H1 (cell line): ENCODE results near the gene DENND1A. TPM values are rescaled to one million over a fixed set of nuclear protein-coding genes. Genes with fewer than 3 reads are reported as not detected.

Experiments used
- CTCF ChIA-PET: fragments of 300-600 bp; sonication (Branson Sonifier 250); formaldehyde crosslinking; loops from one replicate; lab custom pipeline; 2021; ENCODE audit not compliant: partially characterized antibody; lab: Charles Lee
- POLR2A ChIA-PET: fragments of 300-600 bp; sonication (Branson Sonifier 250); formaldehyde crosslinking; loops from one replicate; lab custom pipeline; 2021; ENCODE audit warnings: inconsistent platforms; ENCODE audit not compliant: partially characterized antibody; lab: Charles Lee
- DNase-seq, 2 experiments: peaks; one replicate each; pipeline versions ENCODE4 v3.0.0 to v3.0.0-alpha.2; 2010 to 2022; ENCODE audit warnings: low spot score in 2 of 2, low read depth in 1 of 2, mixed read lengths in 1 of 2
- FAIRE-seq: peaks from 2 replicates; lab custom pipeline; 2011; peaks lifted over from hg19 to GRCh38; lab: Jason Lieb, UNC
- H2AFZ ChIP-seq: 2 replicates; pipeline ENCODE4 v1.8.1; 2012; ENCODE audit warnings: low read length, inconsistent platforms
- H2AK5ac ChIP-seq: 2 replicates; pipeline ENCODE4 v1.6.1; 2013; ENCODE audit warnings: low read depth, low read length
- H2BK120ac ChIP-seq: replicated peaks from 2 replicates; pipeline ENCODE3; 2013; ENCODE audit warnings: low read depth, low read length, inconsistent platforms
- H2BK12ac ChIP-seq: 2 replicates; pipeline ENCODE4 v1.6.1; 2013; ENCODE audit warnings: low read depth, low read length
- H2BK15ac ChIP-seq: 2 replicates; pipeline ENCODE4 v1.6.1; 2013; ENCODE audit warnings: low read length
- H2BK20ac ChIP-seq: 2 replicates; pipeline ENCODE4 v1.6.1; 2013; ENCODE audit warnings: low read length
- H2BK5ac ChIP-seq: 2 replicates; pipeline ENCODE4 v1.6.1; 2013; ENCODE audit warnings: low read depth, low read length
- H3K14ac ChIP-seq: 2 replicates; pipeline ENCODE4 v1.6.1; 2013; ENCODE audit warnings: inconsistent platforms; ENCODE audit not compliant: insufficient read length
- H3K18ac ChIP-seq: 2 replicates; pipeline ENCODE4 v1.6.1; 2013; ENCODE audit warnings: low read length; ENCODE audit errors: extremely low read depth
- H3K23ac ChIP-seq: 2 replicates; pipeline ENCODE4 v1.6.1; 2013; ENCODE audit warnings: inconsistent platforms; ENCODE audit not compliant: insufficient read length
- H3K23me2 ChIP-seq: 2 replicates; pipeline ENCODE4 v1.6.1; 2013; ENCODE audit warnings: low read depth, low read length
- H3K27ac ChIP-seq: 2 replicates; pipeline ENCODE4 v1.6.1; 2011; ENCODE audit warnings: low read depth, low read length, inconsistent platforms
- H3K27me3 ChIP-seq, 4 experiments: replicated peaks in 1 of 4; 1 replicate in 1 of 4; 2 replicates in 3 of 4; pipeline versions ENCODE4 v1.6.1 to v1.8.1; 2011 to 2013; ENCODE audit warnings: low read length in 3 of 4, mild to moderate bottlenecking in 3 of 4, inconsistent platforms in 2 of 4, mixed read lengths in 2 of 4, moderate library complexity in 1 of 4; ENCODE audit not compliant: control insufficient read depth in 3 of 4, insufficient read depth in 3 of 4; ENCODE audit errors: extremely low read depth in 1 of 4
- H3K36me3 ChIP-seq, 4 experiments: 2 replicates each; pipeline versions ENCODE4 v1.6.1 to v1.8.1; 2011 to 2013; ENCODE audit warnings: mild to moderate bottlenecking in 4 of 4, low read length in 3 of 4, moderate library complexity in 2 of 4, control low read depth in 1 of 4, inconsistent platforms in 1 of 4; ENCODE audit not compliant: insufficient read depth in 4 of 4, control insufficient read depth in 2 of 4
- H3K4ac ChIP-seq: replicated peaks from 2 replicates; pipeline ENCODE3; 2013; ENCODE audit warnings: low read length, low read depth, mixed read lengths, inconsistent platforms; ENCODE audit not compliant: insufficient read length
- H3K4me1 ChIP-seq, 4 experiments: replicated peaks in 1 of 4; 1 replicate in 1 of 4; 2 replicates in 3 of 4; pipeline versions ENCODE4 v1.6.1 to v1.8.1; 2011 to 2013; ENCODE audit warnings: low read length in 3 of 4, inconsistent platforms in 2 of 4, mixed read lengths in 1 of 4; ENCODE audit not compliant: insufficient read depth in 4 of 4, control insufficient read depth in 3 of 4
- H3K4me2 ChIP-seq, 2 experiments: 2 replicates each; pipeline versions ENCODE4 v1.6.1 to v1.8.1; 2011 to 2013; ENCODE audit warnings: low read depth in 2 of 2, low read length in 2 of 2, control low read depth in 1 of 2, inconsistent platforms in 1 of 2, mild to moderate bottlenecking in 1 of 2; ENCODE audit not compliant: insufficient read depth in 1 of 2
- H3K4me3 ChIP-seq, 4 experiments: fragments of 200-600, 300-600 bp in 1 of 4; sonication (generic), shearing (Covaris generic), sonication (Bioruptor Twin) in 1 of 4; 2 replicates each; pipeline versions ENCODE4 v1.5.1 to v1.8.1; 2011 to 2016; ENCODE audit warnings: low read length in 4 of 4, low read depth in 3 of 4, control low read depth in 2 of 4, inconsistent platforms in 2 of 4, mild to moderate bottlenecking in 2 of 4, mixed read lengths in 1 of 4, moderate library complexity in 1 of 4; ENCODE audit not compliant: insufficient read depth in 2 of 4; ENCODE audit errors: extremely low read depth in 1 of 4
- H3K56ac ChIP-seq: replicated peaks from 2 replicates; pipeline ENCODE3; 2013; ENCODE audit warnings: low read depth, mild to moderate bottlenecking, mixed read lengths, low read length, inconsistent platforms; ENCODE audit not compliant: insufficient read length
- H3K79me1 ChIP-seq: 2 replicates; pipeline ENCODE4 v1.6.1; 2013; ENCODE audit warnings: low read depth, low read length, control low read depth
- H3K79me2 ChIP-seq, 2 experiments: 2 replicates each; pipeline versions ENCODE4 v1.6.1 to v1.8.1; 2012 to 2013; ENCODE audit warnings: low read length in 2 of 2, mild to moderate bottlenecking in 2 of 2, inconsistent platforms in 1 of 2; ENCODE audit not compliant: insufficient read depth in 2 of 2, control insufficient read depth in 1 of 2
- H3K9ac ChIP-seq, 4 experiments: replicated peaks in 1 of 4; 1 replicate in 1 of 4; 2 replicates in 3 of 4; pipeline versions ENCODE4 v1.6.1 to v1.8.1; 2011 to 2013; ENCODE audit warnings: low read depth in 3 of 4, low read length in 3 of 4, control low read depth in 2 of 4, mild to moderate bottlenecking in 2 of 4, moderate library complexity in 2 of 4, inconsistent platforms in 1 of 4; ENCODE audit errors: extremely low read depth in 1 of 4
- H3K9me3 ChIP-seq, 2 experiments: 2 replicates each; pipeline versions ENCODE4 v1.6.1 to v1.8.1; 2012 to 2013; ENCODE audit warnings: mild to moderate bottlenecking in 2 of 2, moderate library complexity in 2 of 2, control low read depth in 1 of 2, inconsistent platforms in 1 of 2, low read depth in 1 of 2, low read length in 1 of 2, mixed read lengths in 1 of 2; ENCODE audit not compliant: insufficient read depth in 2 of 2
- H4K20me1 ChIP-seq, 2 experiments: replicated peaks in 1 of 2; 2 replicates each; pipeline versions ENCODE3 to v1.8.1; 2011 to 2013; ENCODE audit warnings: inconsistent platforms in 2 of 2, low read length in 2 of 2, mild to moderate bottlenecking in 1 of 2; ENCODE audit not compliant: insufficient read depth in 2 of 2, control insufficient read depth in 1 of 2
- H4K5ac ChIP-seq: 2 replicates; pipeline ENCODE4 v1.6.1; 2013; ENCODE audit warnings: low read length, low read depth, mixed read lengths, inconsistent platforms; ENCODE audit not compliant: insufficient read length
- H4K8ac ChIP-seq: 2 replicates; pipeline ENCODE4 v1.8.0; 2013; ENCODE audit warnings: mild to moderate bottlenecking, moderate library complexity, low read length, inconsistent platforms; ENCODE audit not compliant: insufficient read depth; ENCODE audit errors: extremely low read depth
- H4K91ac ChIP-seq: replicated peaks from 2 replicates; pipeline ENCODE3; 2013; ENCODE audit warnings: low read length, mixed read lengths, inconsistent platforms; ENCODE audit not compliant: insufficient read length
- CHD2 ChIP-seq: IDR thresholded peaks from 2 replicates; pipeline ENCODE4 v1.6.1; 2012; ENCODE audit warnings: low read length, improper control_type of control experiment
- CTCF ChIP-seq, 3 experiments: IDR thresholded peaks; 1 replicate in 2 of 3; 2 replicates in 1 of 3; pipeline versions ENCODE4 v1.5.1 to v1.6.1; 2011; ENCODE audit warnings: low read length in 3 of 3, mild to moderate bottlenecking in 3 of 3, inconsistent platforms in 2 of 3, low read depth in 1 of 3, moderate library complexity in 1 of 3; ENCODE audit not compliant: insufficient read depth in 1 of 3; ENCODE audit errors: control extremely low read depth in 1 of 3
- GTF2F1 ChIP-seq: IDR thresholded peaks from 2 replicates; pipeline ENCODE4 v1.6.1; 2012; ENCODE audit warnings: low read depth, low read length, improper control_type of control experiment, borderline replicate concordance
- KDM1A ChIP-seq: fragments of 200-600, 300-600 bp; sonication (generic); IDR thresholded peaks from 2 replicates; pipeline ENCODE4 v1.7.1; 2016; ENCODE audit warnings: mild to moderate bottlenecking, low read length, borderline replicate concordance
- MAX ChIP-seq: IDR thresholded peaks from 2 replicates; pipeline ENCODE4 v1.6.1; 2012; ENCODE audit warnings: inconsistent platforms
- RXRA ChIP-seq: IDR thresholded peaks from 2 replicates; pipeline ENCODE4 v1.6.1; 2011; ENCODE audit warnings: low read depth, mild to moderate bottlenecking, low read length, moderate library complexity; ENCODE audit not compliant: insufficient read depth
- SP2 ChIP-seq: IDR thresholded peaks from 2 replicates; pipeline ENCODE4 v1.6.1; 2012; ENCODE audit warnings: mild to moderate bottlenecking, low read length, inconsistent platforms
- WGBS, 2 experiments: shearing (Covaris generic) in 1 of 2; methylation state at CpG; one replicate each; pipeline versions ENCODE4 v1.1.6 to v1.1.7; 2013 to 2015; ENCODE audit warnings: low lambda C conversion rate in 2 of 2, mixed read lengths in 2 of 2, inconsistent platforms in 1 of 2, low coverage in 1 of 2, missing lambda C conversion rate in 1 of 2; ENCODE audit not compliant: insufficient replicate concordance in 2 of 2, insufficient coverage in 1 of 2, insufficient read length in 1 of 2; ENCODE audit errors: extremely low coverage in 1 of 2, missing lambda C conversion rate in 1 of 2; 5-methylcytosine and 5-hydroxymethylcytosine counted together
- polyA plus RNA-seq, 7 experiments: library from polyadenylated mRNA; depleted of rRNA in 3 of 7; stranded (reverse) in 5 of 7; unstranded in 2 of 7; fragments of >200 nt in 5 of 7; fragments of 200-250 nt in 2 of 7; gene quantifications; 1 replicate in 5 of 7; 2 replicates in 1 of 7; 4 replicates in 1 of 7; pipeline versions ENCODE4 v1.2.1 to v1.2.3, GENCODE V29; 2011 to 2013; ENCODE audit warnings: missing spikeins in 2 of 7, mixed read lengths in 2 of 7
- total RNA-seq: library from RNA; stranded (reverse); fragmentation: NEBNext Ultra II Directional; extraction: Animal tissue kit (Norgen Biotek cat#: 25700); gene quantifications from 2 replicates; pipeline ENCODE4 v1.2.1, GENCODE V29; 2021

DENND1A gene
- total and polyA plus RNA-seq, 2 of the 8 experiments (the other 6 are each of a cell fraction or from before 2014, with no cell fraction given) = 24.1 to 26.4 TPM

- no peaks in the 10 kb centered on the region for H3K79me2 ChIP-seq
- ChIA-PET POLR2A (no interaction called here), CTCF (interaction anchor here (0.9 to 2.0 kb wide), 2 partner anchors 8 to 126 kb away, joined by 3 to 12 read pairs; no protein-coding TSS in a partner anchor)
- no peaks in the 10 kb centered on the region for H3K79me1 ChIP-seq
- no peak overlapping the region for H2AFZ ChIP-seq
- no peak overlapping the region for H3K56ac ChIP-seq
- no peak overlapping the region for H3K4me2 ChIP-seq
- 94% methylated on average over 2 of the region's 2 CpGs; no CpG with 5 or more reads in 1 of the 2 experiments for WGBS, 2 experiments
- H3K4me1 ChIP-seq = no peaks in the 10 kb centered on the region
- H3K27me3 ChIP-seq = no peaks in the 10 kb centered on the region
- H3K18ac ChIP-seq = no peak overlapping the region
- H4K91ac ChIP-seq = no peak overlapping the region
- H2BK15ac ChIP-seq = no peak overlapping the region
- no peak overlapping the region for H3K4ac ChIP-seq
- no peaks in the 10 kb centered on the region for H3K23me2 ChIP-seq
- no peak overlapping the region for H2AK5ac ChIP-seq
- H2BK20ac ChIP-seq = no peak overlapping the region
- H2BK120ac ChIP-seq = no peak overlapping the region
- H3K9ac ChIP-seq = no peak overlapping the region
- H3K23ac ChIP-seq = no peak overlapping the region
- H4K20me1 ChIP-seq = no peaks in the 10 kb centered on the region
- H3K4me3 ChIP-seq = no peak overlapping the region
- H2BK12ac ChIP-seq = no peak overlapping the region
- no peak for FAIRE-seq
- no peak overlapping the region for H2BK5ac ChIP-seq
- TF ChIP-seq MAX = no peak
- TF ChIP-seq SP2 = no peak
- no peak for TF ChIP-seq GTF2F1
- TF ChIP-seq CHD2 = no peak
- TF ChIP-seq RXRA = no peak
- no peak for TF ChIP-seq KDM1A
- no peak for TF ChIP-seq CTCF (IDR thresholded peaks at IDR 0.05; ENCODE audit: control extremely low read depth in 1 of 3, insufficient read depth in 1 of 3, low read depth in 1 of 3, low read length in 3 of 3)
- no peak for DNase-seq
- no peak overlapping the region for H3K27ac ChIP-seq
- H3K14ac ChIP-seq = no peak overlapping the region
- no peak overlapping the region for H4K5ac ChIP-seq
- H4K8ac ChIP-seq = no peak overlapping the region
- H3K9me3 ChIP-seq = peaks cover 0 to 4% of the 10 kb centered on the region in 2 experiments; a peak in 1 of 4 replicates
- H3K36me3 ChIP-seq = no peaks in the 10 kb centered on the region
Observed at GRCh38 chr9:123534336-123534735, 395.6 kb downstream of the DENND1A start.
